ENCODE results near the gene TULP4.

- TF ChIP-seq SMAD3 (CRISPR knock-in tag; IDR thresholded peaks at IDR 0.05; ENCODE audit: borderline replicate concordance): no peak
- TF ChIP-seq NR2C2 (CRISPR knock-in tag; IDR thresholded peaks at IDR 0.05): no peak
- TF ChIP-seq E2F5 (CRISPR knock-in tag; IDR thresholded peaks at IDR 0.05): no peak
- TF ChIP-seq CTCF (IDR thresholded peaks at IDR 0.05): no peak
- TF ChIP-seq PRDM15 (CRISPR knock-in tag; IDR thresholded peaks at IDR 0.05): no peak
- TF ChIP-seq MAX (CRISPR knock-in tag; IDR thresholded peaks at IDR 0.05): no peak
- no peak for TF ChIP-seq ETV6 (CRISPR knock-in tag; IDR thresholded peaks at IDR 0.05)
- no peak for TF ChIP-seq NFYB (CRISPR knock-in tag; conservative IDR thresholded peaks at IDR 0.05; ENCODE audit: low read depth)
- no peak for TF ChIP-seq CREB1 (CRISPR knock-in tag; IDR thresholded peaks at IDR 0.05)
- no peak for TF ChIP-seq ZNF138 (CRISPR knock-in tag; conservative IDR thresholded peaks at IDR 0.05)
Measured at GRCh38 chr6:158374020-158374419, 61.8 kb downstream of the TULP4 start.
